ENCODE data around the gene CD72. TPM values are rescaled to one million over a fixed set of nuclear protein-coding genes. Genes with fewer than 3 reads are reported as not detected.

The CD72 gene
- total RNA-seq, 4 donors from 2014 or later = 0.27 to 1.9 TPM; not detected in 2

DNA sequence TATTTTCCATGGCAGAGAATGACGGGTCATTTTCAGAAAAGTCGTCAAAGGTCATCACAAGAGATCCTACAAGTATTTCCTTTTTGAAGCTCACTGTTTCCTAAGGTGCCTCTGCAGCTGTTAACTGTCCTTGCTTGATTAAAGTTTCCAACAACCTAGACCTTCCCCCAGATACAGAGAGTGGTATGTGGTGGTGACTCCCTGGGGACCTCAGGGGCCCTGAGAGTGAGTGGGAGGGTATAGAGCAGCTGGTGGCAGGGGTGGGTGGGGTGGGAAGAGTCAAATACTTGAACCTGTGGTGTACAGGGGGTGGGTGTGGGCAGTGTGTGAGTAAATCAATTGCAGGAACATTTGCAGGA lies 1.6 kb upstream of the CD72 start:
- no peak for DNase-seq
- 28 to 64% methylated on average over 2 of the region's 2 CpGs for WGBS, 2 donors
- intact Hi-C loops (cut with DNase I) = no loop called here

DNA sequence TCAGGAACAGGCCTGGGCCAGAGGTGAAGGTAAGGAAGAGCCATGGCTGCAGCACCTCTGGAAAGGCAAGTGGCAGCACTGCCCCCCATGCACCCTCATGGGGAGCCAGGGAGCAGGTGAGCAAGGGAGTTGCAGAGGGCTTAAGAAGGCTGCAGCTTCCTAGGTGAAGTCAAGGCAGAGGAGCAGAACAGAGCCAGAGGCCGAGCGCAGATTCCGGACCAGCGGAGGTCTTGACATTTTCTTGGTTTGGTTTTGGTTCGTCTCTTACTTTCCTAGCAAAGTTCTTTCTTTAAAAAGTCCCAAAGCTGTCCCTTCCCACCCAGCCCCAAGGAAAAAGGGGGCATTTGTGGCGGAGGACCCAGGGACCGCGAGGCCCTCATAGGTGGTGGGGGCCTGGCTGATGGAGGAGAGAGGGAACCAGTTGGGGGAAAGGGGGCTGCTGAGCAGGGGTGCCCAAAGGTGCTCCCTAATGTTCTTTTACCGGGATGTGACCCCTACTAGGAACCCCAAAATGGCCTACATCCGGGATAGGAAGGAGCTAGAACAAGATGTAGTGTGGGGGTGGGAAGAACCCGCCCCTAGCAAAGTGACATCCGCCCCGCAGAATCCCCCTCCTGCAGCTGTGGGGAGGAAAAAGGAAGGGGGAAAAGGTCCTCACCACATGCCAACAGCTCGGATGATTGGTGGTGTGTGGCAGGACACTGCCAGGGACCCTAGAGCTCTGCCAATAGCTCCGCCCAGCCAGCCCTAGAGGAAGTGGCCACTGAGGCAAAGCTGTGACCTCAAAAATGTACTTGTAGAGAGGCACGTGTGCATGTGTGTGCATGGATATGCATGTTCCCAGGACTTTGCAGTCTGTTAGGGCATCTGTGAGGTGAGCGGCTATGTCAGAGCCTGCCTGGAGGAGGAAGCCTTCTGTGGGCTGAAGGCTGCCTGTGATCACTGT lies 914 bp upstream of the CD72 start:
- Histone ChIP-seq H3K4me3 (no peak overlapping the region), H3K4me1 (peaks cover 0 to 28% (median 13%) of the 10 kb centered on the region in 3 donors), H3K36me3 (no peaks in the 10 kb centered on the region), H3K9me3 (no peaks in the 10 kb centered on the region), H3K27ac (peak overlapping the region in 3 of 4 donors; percentile 6 to 60 (median 31)), H3K27me3 (peaks cover 0 to 18% (median 0%) of the 10 kb centered on the region in 4 donors)
- intact Hi-C loops (cut with DNase I) = no loop called here
- 73 to 85% methylated on average over 11 to 14 of the region's 17 CpGs for WGBS, 2 donors
- TF ChIP-seq POLR2A (IDR thresholded peaks at IDR 0.05) = peak in 1 of 4 donors; percentile 12
- TF ChIP-seq, protein P1, sequence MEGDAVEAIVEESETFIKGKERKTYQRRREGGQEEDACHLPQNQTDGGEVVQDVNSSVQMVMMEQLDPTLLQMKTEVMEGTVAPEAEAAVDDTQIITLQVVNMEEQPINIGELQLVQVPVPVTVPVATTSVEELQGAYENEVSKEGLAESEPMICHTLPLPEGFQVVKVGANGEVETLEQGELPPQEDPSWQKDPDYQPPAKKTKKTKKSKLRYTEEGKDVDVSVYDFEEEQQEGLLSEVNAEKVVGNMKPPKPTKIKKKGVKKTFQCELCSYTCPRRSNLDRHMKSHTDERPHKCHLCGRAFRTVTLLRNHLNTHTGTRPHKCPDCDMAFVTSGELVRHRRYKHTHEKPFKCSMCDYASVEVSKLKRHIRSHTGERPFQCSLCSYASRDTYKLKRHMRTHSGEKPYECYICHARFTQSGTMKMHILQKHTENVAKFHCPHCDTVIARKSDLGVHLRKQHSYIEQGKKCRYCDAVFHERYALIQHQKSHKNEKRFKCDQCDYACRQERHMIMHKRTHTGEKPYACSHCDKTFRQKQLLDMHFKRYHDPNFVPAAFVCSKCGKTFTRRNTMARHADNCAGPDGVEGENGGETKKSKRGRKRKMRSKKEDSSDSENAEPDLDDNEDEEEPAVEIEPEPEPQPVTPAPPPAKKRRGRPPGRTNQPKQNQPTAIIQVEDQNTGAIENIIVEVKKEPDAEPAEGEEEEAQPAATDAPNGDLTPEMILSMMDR (IDR thresholded peaks at IDR 0.05) = no peak
- DNase-seq = no peak

More for the DNA sequence above, 1.6 kb upstream of the CD72 start:
- Histone ChIP-seq H3K27me3 (peaks cover 0 to 18% (median 0%) of the 10 kb centered on the region in 4 donors), H3K4me1 (peaks cover 0 to 28% (median 13%) of the 10 kb centered on the region in 3 donors), H3K4me3 (no peak overlapping the region), H3K9me3 (no peaks in the 10 kb centered on the region), H3K36me3 (no peaks in the 10 kb centered on the region), H3K27ac (peak overlapping the region in 1 of 4 donors; percentile 23)
- no peak for TF ChIP-seq POLR2A (IDR thresholded peaks at IDR 0.05)
- TF ChIP-seq, protein P1 (IDR thresholded peaks at IDR 0.05) = no peak

DNA sequence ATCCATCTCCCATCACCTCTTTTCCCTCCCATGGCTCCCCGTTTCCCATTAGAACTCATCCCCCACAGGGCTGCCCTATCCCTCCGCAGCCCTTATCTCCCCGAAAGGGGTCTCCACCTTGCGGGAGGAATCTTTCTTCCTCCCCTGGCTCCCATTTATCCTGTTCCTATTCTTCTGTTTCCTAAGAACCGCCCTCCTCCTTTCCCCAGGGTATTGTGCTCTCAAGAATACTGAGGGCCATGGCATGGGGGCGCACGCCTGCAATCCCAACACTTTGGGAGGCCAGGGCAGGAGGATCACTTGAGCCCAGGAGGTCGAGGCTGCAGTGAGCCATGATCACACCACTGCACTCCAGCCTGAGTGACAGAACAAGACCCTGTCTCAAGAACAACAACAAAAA lies 665 bp downstream of the CD72 start:
- peaks cover 0 to 18% (median 0%) of the 10 kb centered on the region in 4 donors for H3K27me3 ChIP-seq
- H3K4me3 ChIP-seq = peak overlapping the region in 3 of 4 donors; percentile 42 to 71 (median 49)
- H3K36me3 ChIP-seq = no peaks in the 10 kb centered on the region
- TF ChIP-seq, protein P1 (IDR thresholded peaks at IDR 0.05) = no peak
- TF ChIP-seq POLR2A (IDR thresholded peaks at IDR 0.05) = no peak
- DNase-seq = no peak
- H3K4me1 ChIP-seq = peaks cover 0 to 28% (median 13%) of the 10 kb centered on the region in 3 donors
- H3K9me3 ChIP-seq = no peaks in the 10 kb centered on the region
- 65 to 66% methylated on average over 6 to 7 of the region's 8 CpGs for WGBS, 2 donors
- H3K27ac ChIP-seq = peak overlapping the region in 3 of 4 donors; percentile 5 to 60 (median 10)
- intact Hi-C loops (cut with DNase I) = no loop called here

DNA sequence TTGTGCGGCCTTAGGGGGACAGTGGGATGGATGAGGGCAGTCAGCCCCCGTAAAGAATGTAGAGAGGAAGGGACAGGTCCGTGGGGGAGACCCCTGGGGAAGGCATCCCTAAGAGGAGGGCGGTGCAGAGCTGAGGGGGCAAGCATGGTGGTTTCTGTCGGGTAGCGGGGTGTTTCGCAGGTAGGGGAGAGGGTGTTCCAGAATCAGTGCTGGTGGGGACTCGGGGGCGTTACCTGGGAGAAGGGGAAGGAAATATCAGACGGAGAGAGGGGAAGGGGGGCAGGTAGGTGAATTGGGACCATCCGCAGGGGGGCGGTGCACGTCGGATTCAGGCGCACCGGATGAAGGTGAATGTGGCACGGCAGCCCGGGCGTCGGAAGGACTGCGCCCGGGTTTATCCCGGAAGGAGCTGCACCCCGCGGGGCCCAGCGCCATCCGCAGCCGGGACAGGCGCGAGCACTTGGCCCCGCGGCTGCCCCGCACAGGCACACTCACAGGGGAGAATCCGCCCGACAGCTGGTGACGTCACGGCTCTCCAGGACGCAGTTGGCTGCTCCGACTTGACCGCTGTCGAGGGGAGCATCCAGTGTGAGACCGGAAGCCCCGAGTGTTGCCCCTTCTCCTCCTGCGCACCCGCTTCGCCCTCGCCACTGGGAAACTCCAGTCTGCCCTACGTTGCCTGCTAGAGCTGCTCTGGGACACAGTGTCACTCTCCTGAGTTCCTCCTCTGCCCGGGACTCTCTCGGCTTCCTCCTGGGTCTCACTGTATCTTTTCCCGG lies 1.3 kb downstream of the CD72 start:
- H3K4me1 ChIP-seq = peaks cover 0 to 28% (median 13%) of the 10 kb centered on the region in 3 donors
- peak in 1 of 4 donors; percentile 40 for TF ChIP-seq POLR2A (IDR thresholded peaks at IDR 0.05)
- TF ChIP-seq, protein P1 (IDR thresholded peaks at IDR 0.05) = peak in 2 of 6 experiments; percentile 1 to 18
- no peaks in the 10 kb centered on the region for H3K36me3 ChIP-seq
- H3K27ac ChIP-seq = peak overlapping the region in 3 of 4 donors; percentile 5 to 30 (median 25)
- WGBS, 2 donors = 15 to 21% methylated on average over 29 to 35 of the region's 51 CpGs
- H3K4me3 ChIP-seq = peak overlapping the region; percentile 14 to 71 (median 46)
- intact Hi-C loops (cut with DNase I) = no loop called here
- H3K9me3 ChIP-seq = no peaks in the 10 kb centered on the region
- DNase-seq = no peak
- peaks cover 0 to 18% (median 0%) of the 10 kb centered on the region in 4 donors for H3K27me3 ChIP-seq

All from esophagus squamous epithelium (tissue), 5 donors.